GM21528 (cell line): Measurements from ENCODE around the gene DESI1.
"Not testable (repeated sequence)": the region's sequence is repeated elsewhere in the genome, so short reads cannot be mapped to it uniquely, and the experiment has no call there.

ENCODE experiments used
- ATAC-seq: cut with Tn5 transposase; IDR thresholded peaks from one replicate; pipeline ENCODE4 v1.9.1; 2021; ENCODE audit warnings: mild to moderate bottlenecking, moderate library complexity; ENCODE audit not compliant: unreplicated experiment, low FRiP score

Gene DESI1

DNA sequence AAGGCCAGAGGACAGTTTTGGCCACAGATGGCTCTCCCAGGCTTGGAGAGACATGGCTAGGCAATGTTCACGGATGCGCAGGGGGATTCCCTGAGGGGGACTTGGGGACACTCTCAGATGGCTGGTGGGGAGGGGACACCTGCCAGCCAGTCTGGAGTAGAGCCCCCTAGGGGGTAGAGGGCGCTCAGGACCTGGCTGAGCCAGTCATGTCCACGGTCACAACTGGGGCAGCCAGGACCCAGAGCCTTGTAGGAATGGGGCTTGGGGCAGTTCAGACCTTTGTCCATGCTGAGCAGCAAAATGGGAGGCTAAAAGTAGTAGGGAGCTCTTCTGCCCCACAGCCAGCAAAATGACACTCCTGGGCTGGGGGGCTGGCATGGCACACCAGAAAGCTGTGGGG is 58.4 kb downstream of the DESI1 start:
- ATAC-seq, result no peak

DNA sequence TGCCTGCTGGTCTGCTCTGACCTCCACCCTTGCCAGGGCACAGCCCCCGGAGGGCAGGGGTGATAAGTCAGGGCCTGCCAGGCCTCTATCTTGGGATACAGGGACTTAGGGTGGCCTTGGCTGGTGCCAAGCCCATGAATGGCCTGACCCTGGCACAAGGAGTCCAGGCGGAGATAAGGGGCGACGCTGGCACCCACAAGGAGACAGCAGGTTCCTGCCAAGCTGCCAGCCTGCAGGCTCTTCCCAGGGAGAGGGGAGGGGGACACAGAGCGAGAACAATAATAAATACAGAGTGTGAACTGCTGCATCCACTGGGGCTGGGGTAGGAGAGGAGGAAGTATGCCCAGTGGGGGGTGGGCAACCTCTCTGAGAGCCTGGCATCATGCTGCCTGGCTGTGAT is 59.1 kb downstream of the DESI1 start:
- ATAC-seq, result no peak

- ATAC-seq, result no peak
Measured at GRCh38 chr22:41561335-41561734, 59.5 kb downstream of the DESI1 start.

DNA sequence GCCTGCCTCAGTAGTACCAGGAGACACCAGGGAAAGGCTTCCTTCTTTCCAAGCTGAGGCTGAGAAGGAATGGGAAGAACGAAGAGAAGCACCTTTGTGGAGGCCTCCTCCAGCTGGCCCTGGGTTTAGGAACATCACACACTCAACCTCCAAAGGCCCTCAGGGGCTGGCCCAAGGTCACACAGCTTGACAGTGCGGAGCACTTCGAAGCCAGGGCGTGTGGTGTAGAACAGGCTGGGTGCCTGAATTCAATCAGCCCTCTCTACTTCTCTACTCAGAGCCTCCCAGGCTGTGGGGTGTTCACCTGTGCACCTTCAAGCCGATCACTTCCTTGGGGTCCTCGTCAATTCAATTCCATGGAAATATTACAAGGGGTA is 60.8 kb downstream of the DESI1 start:
- no peak for ATAC-seq

GRCh38 chr22:41558241-41558630 is 62.6 kb downstream of the DESI1 start:
- ATAC-seq, result not testable (repeated sequence)

GRCh38 chr22:41557401-41558240 is 63.2 kb downstream of the DESI1 start:
- no peak for ATAC-seq

DNA sequence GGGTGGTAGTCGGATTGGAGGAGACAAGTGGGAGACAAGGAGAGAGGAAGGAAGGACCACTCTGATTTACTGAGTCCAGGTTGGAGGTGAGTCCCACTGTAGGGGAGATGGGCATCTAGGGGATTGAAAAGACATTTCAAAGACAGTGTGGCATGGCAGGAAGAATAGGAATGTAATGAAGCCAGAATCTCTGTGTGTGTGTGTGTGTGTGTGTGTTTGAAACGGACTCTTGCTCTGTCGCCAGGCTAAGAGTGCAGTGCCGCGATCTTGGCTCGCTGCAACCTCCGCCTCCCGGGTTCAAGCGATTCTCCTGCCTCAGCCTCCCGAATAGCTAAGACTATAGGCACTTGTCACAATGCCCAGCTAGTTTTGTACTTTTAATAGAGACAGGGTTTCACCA is 64.3 kb downstream of the DESI1 start:
- ATAC-seq, result no peak

DNA sequence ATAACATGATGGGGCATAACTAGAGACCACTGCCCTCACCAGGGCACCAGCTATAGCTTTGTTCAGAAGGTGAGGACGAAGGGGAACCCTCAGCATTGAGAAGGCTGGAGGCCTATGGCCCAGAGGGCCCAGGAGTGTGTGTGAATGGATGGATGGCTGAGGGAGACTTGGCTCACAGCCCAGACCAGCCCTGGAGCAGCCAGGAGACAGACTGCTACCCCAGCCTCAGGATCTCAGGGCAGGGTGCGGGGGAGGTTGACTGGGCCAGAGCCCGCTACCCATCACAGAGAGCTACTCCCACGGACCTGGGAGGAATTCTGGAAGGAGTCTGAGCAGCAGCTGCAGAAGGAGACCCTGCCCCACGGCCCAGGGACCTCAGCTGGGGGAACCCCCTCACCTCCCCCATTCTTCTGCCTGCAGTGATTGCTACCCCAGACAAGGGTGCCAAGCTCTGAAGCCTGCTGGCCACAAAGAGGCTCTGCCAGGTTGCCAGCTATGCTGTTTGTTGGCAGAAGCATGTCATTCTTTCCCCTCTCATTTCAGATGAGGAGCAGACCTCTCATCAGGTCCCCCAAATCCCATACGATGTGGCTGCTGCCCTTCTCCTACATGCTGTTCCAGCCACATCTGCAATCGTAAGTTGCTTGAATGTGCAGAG is 65.4 kb downstream of the DESI1 start:
- no peak for ATAC-seq

- ATAC-seq, result no peak
Measured at GRCh38 chr22:41551877-41552582, 68.8 kb downstream of the DESI1 start.

GRCh38 chr22:41550952-41551491 is 69.8 kb downstream of the DESI1 start:
- no peak for ATAC-seq

- no peak for ATAC-seq
Measured at GRCh38 chr22:41548830-41549211, 72.0 kb downstream of the DESI1 start.
